A549 (cell line): Measurements from ENCODE around the gene PUM1. TPM values are rescaled to one million over a fixed set of nuclear protein-coding genes. Genes with fewer than 3 reads are reported as not detected.

Source experiments
- ATAC-seq, 2 experiments: fragments of 200-7000 bp in 1 of 2; fragments of >200 bp in 1 of 2; cut with Nextera tagmentation in 1 of 2; cut with Tn5 transposase in 1 of 2; 3 replicates each; pipeline versions ENCODE4 v1.8.0 to v1.9.1; 2018 to 2020; ENCODE audit warnings: mild to moderate bottlenecking in 1 of 2, moderate library complexity in 1 of 2
- CTCF ChIA-PET: fragments of 300-600 bp; sonication (Branson Sonifier 250); formaldehyde crosslinking; extraction: SDS; loops from one replicate; lab custom pipeline; 2021; ENCODE audit warnings: antibody characterized with exemption, inconsistent platforms; lab: Yijun Ruan, JAX
- POLR2A ChIA-PET: fragments of 350-600 bp; formaldehyde crosslinking; extraction: SDS; loops from one replicate; lab custom pipeline; 2021; ENCODE audit warnings: antibody characterized with exemption, inconsistent platforms; lab: Yijun Ruan, JAX
- DNase-seq, 2 experiments: peaks; one replicate each; pipeline versions ENCODE4 v3.0.0 to v3.0.0-alpha.2; 2011 to 2016; ENCODE audit warnings: low read depth in 1 of 2, low spot score in 1 of 2
- FAIRE-seq: peaks from 2 replicates; lab custom pipeline; 2011; peaks lifted over from hg19 to GRCh38; lab: Jason Lieb, UNC
- H3K27ac ChIP-seq, 2 experiments: fragments of >200 bp; sonication (Bioruptor Twin); formaldehyde crosslinking; 3 replicates each; pipeline ENCODE4 v1.5.1; 2016 to 2017
- H3K4me1 ChIP-seq: fragments of >200 bp; sonication (Bioruptor Twin); formaldehyde crosslinking; 3 replicates; pipeline ENCODE4 v1.6.1; 2016
- H3K4me2 ChIP-seq: fragments of >200 bp; sonication (Bioruptor Twin); formaldehyde crosslinking; 3 replicates; pipeline ENCODE4 v1.6.1; 2016
- H3K4me3 ChIP-seq: fragments of >200 bp; sonication (Bioruptor Twin); formaldehyde crosslinking; 3 replicates; pipeline ENCODE4 v1.5.1; 2016
- H3K9me3 ChIP-seq: fragments of >200 bp; sonication (Bioruptor Twin); formaldehyde crosslinking; 3 replicates; pipeline ENCODE4 v1.6.1; 2016
- CBX2 ChIP-seq: fragments of 200-600 bp; sonication (generic); IDR thresholded peaks from 2 replicates; pipeline ENCODE4 v1.6.1; 2016; ENCODE audit warnings: low read depth, mild to moderate bottlenecking, borderline replicate concordance
- CBX8 ChIP-seq: fragments of 200-600 bp; sonication (generic); IDR thresholded peaks from 2 replicates; pipeline ENCODE4 v1.6.1; 2016
- CEBPB ChIP-seq, 2 experiments: fragments of >200 bp in 1 of 2; sonication (Bioruptor Twin) in 1 of 2; formaldehyde crosslinking in 1 of 2; IDR thresholded peaks; 2 replicates each; pipeline ENCODE4 v1.6.1; 2012 to 2016
- EHF ChIP-seq: fragments of 250-450 bp; sonication (Bioruptor Pico); IDR thresholded peaks from 2 replicates; pipeline ENCODE4 v1.5.0; 2020; ENCODE audit warnings: mild to moderate bottlenecking
- EP300 ChIP-seq, 2 experiments: fragments of >200 bp; sonication (Bioruptor Twin); formaldehyde crosslinking; IDR thresholded peaks; 2 replicates in 1 of 2; 3 replicates in 1 of 2; pipeline ENCODE4 v1.6.1; 2016 to 2017
- ESRRA ChIP-seq: fragments of 150-350 bp; IDR thresholded peaks from 2 replicates; pipeline ENCODE4 v1.6.1; 2014; ENCODE audit warnings: mild to moderate bottlenecking, low read length, borderline replicate concordance
- FOSL2 ChIP-seq, 2 experiments: fragments of 450-650 bp in 1 of 2; fragments of >200 bp in 1 of 2; sonication (Bioruptor Twin) in 1 of 2; formaldehyde crosslinking; IDR thresholded peaks; 2 replicates each; pipeline versions ENCODE4 v1.5.0 to v1.6.1; 2016 to 2020; ENCODE audit warnings: mild to moderate bottlenecking in 1 of 2, moderate library complexity in 1 of 2
- HDAC2 ChIP-seq: fragments of 200-600 bp; sonication (generic); IDR thresholded peaks from 2 replicates; pipeline ENCODE4 v1.6.1; 2016
- JUN ChIP-seq, 2 experiments: fragments of >200 bp; sonication (Bioruptor Twin); formaldehyde crosslinking; IDR thresholded peaks; 2 replicates in 1 of 2; 3 replicates in 1 of 2; pipeline ENCODE4 v1.6.1; 2016 to 2017
- JUNB ChIP-seq: fragments of >200 bp; sonication (Bioruptor Twin); formaldehyde crosslinking; IDR thresholded peaks from 2 replicates; pipeline ENCODE4 v1.6.1; 2016
- MAFK ChIP-seq: fragments of 450-650 bp; IDR thresholded peaks from 2 replicates; pipeline ENCODE4 v1.6.1; 2014; ENCODE audit not compliant: partially characterized antibody
- POLR2A ChIP-seq: IDR thresholded peaks from 2 replicates; pipeline ENCODE4 v1.6.1; 2012; ENCODE audit warnings: mild to moderate bottlenecking, low read length
- RCOR1 ChIP-seq: fragments of 150-350 bp; IDR thresholded peaks from 2 replicates; pipeline ENCODE4 v1.6.1; 2014; ENCODE audit warnings: antibody characterized with exemption, low read length, low read depth
- RFX5 ChIP-seq: fragments of 450-650 bp; IDR thresholded peaks from 2 replicates; pipeline ENCODE4 v1.7.1; 2014; ENCODE audit warnings: antibody characterized with exemption, mild to moderate bottlenecking, moderate library complexity
- RNF2 ChIP-seq: fragments of 200-600 bp; sonication (generic); IDR thresholded peaks from 2 replicates; pipeline ENCODE4 v1.6.1; 2016; ENCODE audit warnings: low read depth, mild to moderate bottlenecking, antibody characterized with exemption, moderate library complexity, borderline replicate concordance
- ZC3H11A ChIP-seq: fragments of 450-650 bp; IDR thresholded peaks from 2 replicates; pipeline ENCODE4 v1.6.1; 2014; ENCODE audit warnings: antibody characterized with exemption, mild to moderate bottlenecking
- ZSCAN20 ChIP-seq: fragments of 250-450 bp; sonication (Bioruptor Pico); IDR thresholded peaks from 2 replicates; pipeline ENCODE4 v1.8.0; 2022; ENCODE audit warnings: mild to moderate bottlenecking, moderate library complexity
- WGBS: methylation state at CpG from one replicate; pipeline ENCODE4 v1.1.6; 2017; ENCODE audit errors: missing lambda C conversion rate; 5-methylcytosine and 5-hydroxymethylcytosine counted together
- polyA plus RNA-seq, 4 experiments: library from polyadenylated mRNA; depleted of rRNA in 3 of 4; stranded (reverse); fragments of >200 nt; fragmentation: RNase III in 1 of 4; extraction: RNeasy Plus Mini Kit Qiagen cat#74134 plus additional on column Dnase treatment in 1 of 4; gene quantifications; 2 replicates in 3 of 4; 3 replicates in 1 of 4; pipeline ENCODE4 v1.2.3, GENCODE V29; 2011 to 2017
- TF ChIP-seq, protein P1 (sequence below): fragments of 250-450 bp; sonication (Bioruptor Pico); IDR thresholded peaks from 2 replicates; pipeline ENCODE4 v1.5.0; 2021; ENCODE audit warnings: mild to moderate bottlenecking, moderate library complexity, borderline replicate concordance
- TF ChIP-seq, protein P2 (sequence below): fragments of >200 bp; sonication (Bioruptor Twin); formaldehyde crosslinking; IDR thresholded peaks from 2 replicates; pipeline ENCODE4 v1.6.1; 2016
- TF ChIP-seq, protein P3 (sequence below): IDR thresholded peaks from 2 replicates; pipeline ENCODE4 v1.6.1; 2012

PUM1 gene
- polyA plus RNA-seq, 2 of the 4 experiments (the other 2 are of a cell fraction), result 30.2 to 55.3 TPM

DNA sequence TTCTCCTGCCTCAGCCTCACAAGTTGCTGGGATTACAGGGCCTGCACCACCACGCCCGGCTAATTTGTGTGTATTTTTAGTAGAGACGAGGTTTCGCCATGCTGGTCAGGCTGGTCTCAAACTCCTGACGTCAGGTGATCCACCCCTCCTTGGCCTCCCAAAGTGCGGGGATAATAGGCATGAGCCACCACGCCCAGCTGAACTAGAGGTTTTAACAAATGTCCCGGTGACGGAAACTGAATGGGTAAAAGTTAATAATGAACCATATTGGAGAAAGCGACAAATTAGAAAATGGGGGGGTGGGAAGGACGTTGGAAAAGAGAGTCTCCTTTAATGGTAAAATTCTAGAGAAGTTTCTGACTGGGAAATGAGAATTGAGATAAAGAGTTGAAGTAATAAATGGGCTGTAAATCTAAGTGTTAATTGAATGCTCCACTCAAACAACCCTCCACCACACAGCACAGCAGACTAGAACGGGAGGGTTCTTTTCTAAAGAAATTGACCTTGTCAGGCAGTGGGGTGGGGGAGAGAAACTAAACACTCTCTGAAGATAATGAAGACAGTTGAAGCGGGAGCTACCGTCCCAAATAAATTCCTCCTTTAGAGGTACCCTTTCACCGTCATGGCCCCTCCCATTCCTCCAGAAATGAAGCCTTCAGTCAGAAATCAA lies 46.9 kb upstream of the PUM1 start:
- POLR2A ChIA-PET, result no interaction called here
- H3K27ac ChIP-seq, result no peak overlapping the region
- H3K4me1 ChIP-seq, result peaks cover 9% of the 10 kb centered on the region
- H3K9me3 ChIP-seq, result no peaks in the 10 kb centered on the region
- CTCF ChIA-PET, result no interaction called here
- WGBS, result 83% methylated on average over 15 of the region's 15 CpGs
- ATAC-seq, result no peak
- no peak for FAIRE-seq
- no peak overlapping the region for H3K4me3 ChIP-seq
- no peak overlapping the region for H3K4me2 ChIP-seq
- TF ChIP-seq HDAC2 (no peak), POLR2A (no peak), EP300 (IDR thresholded peaks at IDR 0.05) (no peak), RNF2 (no peak)
- TF ChIP-seq, protein P1, sequence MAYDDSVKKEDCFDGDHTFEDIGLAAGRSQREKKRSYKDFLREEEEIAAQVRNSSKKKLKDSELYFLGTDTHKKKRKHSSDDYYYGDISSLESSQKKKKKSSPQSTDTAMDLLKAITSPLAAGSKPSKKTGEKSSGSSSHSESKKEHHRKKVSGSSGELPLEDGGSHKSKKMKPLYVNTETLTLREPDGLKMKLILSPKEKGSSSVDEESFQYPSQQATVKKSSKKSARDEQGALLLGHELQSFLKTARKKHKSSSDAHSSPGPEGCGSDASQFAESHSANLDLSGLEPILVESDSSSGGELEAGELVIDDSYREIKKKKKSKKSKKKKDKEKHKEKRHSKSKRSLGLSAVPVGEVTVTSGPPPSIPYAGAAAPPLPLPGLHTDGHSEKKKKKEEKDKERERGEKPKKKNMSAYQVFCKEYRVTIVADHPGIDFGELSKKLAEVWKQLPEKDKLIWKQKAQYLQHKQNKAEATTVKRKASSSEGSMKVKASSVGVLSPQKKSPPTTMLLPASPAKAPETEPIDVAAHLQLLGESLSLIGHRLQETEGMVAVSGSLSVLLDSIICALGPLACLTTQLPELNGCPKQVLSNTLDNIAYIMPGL, result no peak
- no peak for DNase-seq

DNA sequence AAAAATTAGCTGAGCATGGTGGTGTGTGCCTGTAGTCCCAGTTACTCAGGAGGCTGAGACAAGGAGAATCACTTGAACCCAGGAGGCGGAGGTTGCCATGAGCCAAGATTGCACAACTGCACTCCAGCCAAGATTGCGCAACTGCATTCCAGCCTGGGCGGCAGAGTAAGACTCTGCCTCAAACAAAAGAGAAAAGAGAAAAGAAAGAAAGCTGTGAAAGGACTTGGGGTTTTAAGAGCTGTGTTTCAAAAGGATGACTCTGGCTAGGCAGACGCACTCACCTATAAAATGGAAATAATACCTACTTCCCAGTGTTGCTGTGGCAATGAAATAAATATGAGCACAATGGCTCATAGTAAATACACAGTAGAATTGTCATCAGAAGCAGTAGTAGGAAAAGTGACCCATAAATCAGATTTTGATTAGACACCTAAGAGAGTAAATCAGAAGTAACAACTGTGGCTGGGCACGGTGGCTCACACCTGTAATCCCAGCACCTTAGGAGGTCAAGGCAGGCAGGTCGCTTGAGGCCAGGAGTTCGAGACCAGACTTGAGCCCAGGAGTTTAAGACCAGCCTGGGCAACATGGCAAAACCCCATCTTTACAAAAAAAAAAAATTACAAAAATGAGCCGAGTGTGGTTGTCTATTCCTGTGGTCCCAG lies 45.9 kb upstream of the PUM1 start:
- DNase-seq (peak in 1 of 2 experiments; percentile 52), FAIRE-seq (no peak), ATAC-seq (peak; percentile 45 to 56; a peak in 4 of 6 replicates)
- H3K9me3 ChIP-seq, result no peaks in the 10 kb centered on the region
- peaks cover 9% of the 10 kb centered on the region for H3K4me1 ChIP-seq
- TF ChIP-seq CEBPB (IDR thresholded peaks at IDR 0.05), result peak; percentile 99 to 100
- TF ChIP-seq, protein P2, sequence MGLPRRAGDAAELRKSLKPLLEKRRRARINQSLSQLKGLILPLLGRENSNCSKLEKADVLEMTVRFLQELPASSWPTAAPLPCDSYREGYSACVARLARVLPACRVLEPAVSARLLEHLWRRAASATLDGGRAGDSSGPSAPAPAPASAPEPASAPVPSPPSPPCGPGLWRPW, result peak; percentile 93
- TF ChIP-seq CBX2, result no peak
- TF ChIP-seq JUN (IDR thresholded peaks at IDR 0.05), result 0 out of 5 replicates have a peak, but pooled peaks of 1 of the 2 experiments have one; percentile 31
- H3K4me2 ChIP-seq, result peak overlapping the region; percentile 50
- H3K27ac ChIP-seq, result peak overlapping the region in 1 of 2 experiments; percentile 72; a peak in 3 of 6 replicates
- H3K4me3 ChIP-seq, result no peak overlapping the region
- ChIA-PET POLR2A (no interaction called here), CTCF (interaction anchor here (1.1 kb wide), 1 partner anchor 9 kb away, joined by 3 read pairs; no protein-coding TSS in a partner anchor)
- WGBS, result 65% methylated on average over 8 of the region's 8 CpGs

DNA sequence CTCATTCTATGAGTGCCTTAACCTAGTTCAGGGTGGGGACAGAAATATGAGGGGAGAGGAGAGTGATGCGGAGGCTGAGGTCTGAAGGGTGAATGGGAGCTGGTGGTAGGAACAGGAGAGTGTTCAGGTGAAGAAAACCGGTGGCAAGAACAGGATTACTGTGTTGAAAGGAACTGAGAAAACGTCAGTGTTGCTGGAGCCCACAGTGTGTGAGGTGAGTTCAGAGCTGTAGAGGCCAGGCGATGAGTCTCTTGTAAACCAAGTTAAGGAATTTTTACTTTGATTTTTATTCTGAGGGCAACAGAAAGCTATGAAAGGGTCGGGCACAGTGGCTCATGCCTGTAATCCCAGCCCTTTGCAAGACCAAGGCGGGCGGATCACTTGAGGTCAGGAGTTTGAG lies 45.3 kb upstream of the PUM1 start:
- ATAC-seq (no peak; a peak in 1 of 6 replicates), DNase-seq (no peak), FAIRE-seq (no peak)
- H3K4me2 ChIP-seq, result peak overlapping the region; percentile 50
- POLR2A ChIA-PET, result no interaction called here
- H3K9me3 ChIP-seq, result no peaks in the 10 kb centered on the region
- WGBS, result 69% methylated on average over 7 of the region's 7 CpGs
- CTCF ChIA-PET, result interaction anchor here (1.1 kb wide), 1 partner anchor 9 kb away, joined by 3 read pairs; no protein-coding TSS in a partner anchor
- no peak overlapping the region for H3K4me3 ChIP-seq
- TF ChIP-seq ZSCAN20 (no peak), ESRRA (no peak), RFX5 (no peak), HDAC2 (no peak), MAFK (no peak), CBX8 (no peak), EHF (CRISPR knock-in tag) (no peak), CEBPB (IDR thresholded peaks at IDR 0.05) (no peak), JUNB (no peak), ZC3H11A (no peak), RCOR1 (no peak), FOSL2 (IDR thresholded peaks at IDR 0.05) (no peak), FOSL2 (CRISPR knock-in tag; IDR thresholded peaks at IDR 0.05) (no peak)
- TF ChIP-seq, protein P3, sequence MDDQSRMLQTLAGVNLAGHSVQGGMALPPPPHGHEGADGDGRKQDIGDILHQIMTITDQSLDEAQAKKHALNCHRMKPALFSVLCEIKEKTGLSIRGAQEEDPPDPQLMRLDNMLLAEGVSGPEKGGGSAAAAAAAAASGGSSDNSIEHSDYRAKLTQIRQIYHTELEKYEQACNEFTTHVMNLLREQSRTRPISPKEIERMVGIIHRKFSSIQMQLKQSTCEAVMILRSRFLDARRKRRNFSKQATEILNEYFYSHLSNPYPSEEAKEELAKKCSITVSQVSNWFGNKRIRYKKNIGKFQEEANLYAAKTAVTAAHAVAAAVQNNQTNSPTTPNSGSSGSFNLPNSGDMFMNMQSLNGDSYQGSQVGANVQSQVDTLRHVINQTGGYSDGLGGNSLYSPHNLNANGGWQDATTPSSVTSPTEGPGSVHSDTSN, result no peak
- H3K4me1 ChIP-seq, result peaks cover 9% of the 10 kb centered on the region
- peak overlapping the region in 1 of 2 experiments; percentile 72; a peak in 2 of 6 replicates for H3K27ac ChIP-seq
